ENCODE data around the gene DENND10.
A peak's percentile ranks its signal among the peaks of the same experiment; 100 is the strongest.
"Not testable (repeated sequence)": the region's sequence is repeated elsewhere in the genome, so short reads cannot be mapped to it uniquely, and the experiment has no call there.

Gene DENND10

DNA sequence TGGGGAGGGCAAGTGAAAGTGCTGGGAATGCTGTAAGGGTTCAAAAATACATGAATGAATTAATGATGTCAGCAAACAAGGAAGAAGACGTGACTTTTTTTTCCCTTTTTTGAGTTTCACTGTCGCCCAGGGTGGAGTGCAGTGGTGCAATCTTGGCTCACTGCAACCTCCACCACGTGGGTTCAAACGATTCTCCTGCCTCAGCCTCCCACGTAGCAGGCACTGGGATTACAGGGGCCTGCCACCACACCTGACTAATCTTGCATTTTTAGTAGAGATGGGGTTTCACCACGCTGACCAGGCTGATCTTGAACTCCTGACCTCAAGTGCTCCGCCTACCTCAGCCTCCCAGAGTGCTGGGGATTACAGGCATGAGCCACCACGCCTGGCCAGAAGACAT is 30.0 kb downstream of the DENND10 start:
- DNase-seq = peak in 1 of 5 experiments; percentile 68

GRCh38 chr10:119135513-119135881 is 31.6 kb downstream of the DENND10 start:
- peak in 1 of 5 experiments; percentile 83 for DNase-seq

- no peak for DNase-seq
These were observed 32.2 kb downstream of the DENND10 start for GRCh38 chr10:119136084-119136483.

GRCh38 chr10:119137878-119138277 is 34.0 kb downstream of the DENND10 start:
- DNase-seq = not testable (repeated sequence)

- DNase-seq = no peak
These were observed 34.7 kb downstream of the DENND10 start for GRCh38 chr10:119138346-119139306.

DNA sequence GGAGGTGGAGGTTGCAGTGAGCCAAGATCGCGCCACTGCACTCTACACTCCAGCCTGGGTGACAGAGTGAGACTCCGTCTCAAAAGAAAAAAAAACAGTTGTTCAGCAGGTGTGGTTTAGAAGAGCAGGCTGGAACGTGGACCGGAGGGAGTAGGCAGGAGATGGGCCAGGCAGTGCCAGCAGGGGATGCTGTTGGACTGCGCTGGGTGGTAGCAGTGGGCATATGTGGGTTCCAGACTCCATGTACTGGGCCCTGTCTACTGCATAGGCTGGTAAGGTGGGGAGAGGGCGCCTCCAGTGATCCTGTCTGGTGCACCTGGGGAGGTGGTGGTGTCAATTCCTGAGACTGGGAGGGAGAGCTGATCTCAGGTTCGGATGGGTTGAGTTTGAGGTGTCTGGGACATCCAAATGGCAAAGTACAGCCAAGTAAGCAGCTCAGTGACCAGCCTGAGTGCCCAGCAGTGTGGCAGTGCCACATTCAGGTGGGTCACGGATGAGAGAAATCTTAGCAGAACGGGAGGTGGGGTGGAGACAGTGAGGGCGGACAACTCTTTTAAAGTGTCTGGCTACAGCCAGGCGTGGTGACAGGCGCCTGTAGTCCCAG is 35.7 kb downstream of the DENND10 start:
- DNase-seq = peak in 4 of 5 experiments; percentile 12 to 69 (median 24)

GRCh38 chr10:119140603-119141245 is 36.8 kb downstream of the DENND10 start:
- DNase-seq = no peak

GRCh38 chr10:119143657-119144056 is 39.7 kb downstream of the DENND10 start:
- no peak for DNase-seq

- no peak for DNase-seq
These were observed 45.2 kb downstream of the DENND10 start for GRCh38 chr10:119149157-119149556.

DNA sequence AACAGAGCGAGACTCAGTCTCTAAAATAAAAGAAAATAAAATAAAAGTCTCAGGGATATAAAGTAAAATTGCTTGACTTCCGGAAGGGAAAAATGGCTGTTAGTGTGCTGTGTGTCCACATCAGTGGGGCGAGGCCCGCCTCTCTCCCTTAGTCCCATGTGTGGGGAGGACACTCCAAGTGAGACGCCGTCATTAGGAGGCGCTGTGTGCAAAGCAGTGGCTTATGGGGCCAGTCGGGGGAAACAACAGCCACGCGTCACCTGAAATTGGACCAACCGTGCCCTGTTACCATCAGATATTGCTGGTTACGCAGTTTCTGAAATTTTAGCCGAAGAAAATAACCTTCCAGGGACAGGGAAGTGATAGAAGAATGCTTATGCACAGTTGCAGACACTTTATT is 45.8 kb downstream of the DENND10 start:
- DNase-seq = no peak

GRCh38 chr10:119151601-119152000 is 47.7 kb downstream of the DENND10 start:
- not testable (repeated sequence) for DNase-seq

- no peak for DNase-seq
These were observed 49.1 kb downstream of the DENND10 start for GRCh38 chr10:119153041-119153440.

GRCh38 chr10:119153661-119154060 is 49.7 kb downstream of the DENND10 start:
- DNase-seq = no peak

DNA sequence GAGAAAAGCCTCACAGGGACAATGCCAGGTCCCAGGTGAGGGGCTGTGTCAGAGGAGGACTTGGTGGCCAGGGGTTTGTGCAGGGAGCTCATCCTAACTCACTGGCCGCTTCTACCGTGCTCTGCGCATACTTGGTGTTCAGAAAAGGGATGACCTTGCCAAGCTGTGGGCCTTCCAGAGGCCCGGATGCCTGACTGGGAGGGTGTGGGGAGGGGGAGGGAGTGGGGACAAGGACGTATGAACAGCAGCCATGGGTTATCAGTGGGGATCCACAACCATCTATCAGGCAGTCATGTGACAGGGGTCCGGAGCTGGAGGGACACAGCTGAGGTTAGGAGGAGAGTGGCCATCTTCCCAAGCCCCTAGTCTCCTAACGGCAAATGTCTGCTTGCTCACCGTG is 55.4 kb downstream of the DENND10 start:
- DNase-seq = no peak

GRCh38 chr10:119161680-119162451 is 58.0 kb downstream of the DENND10 start:
- DNase-seq = no peak

GRCh38 chr10:119162452-119163092 is 58.7 kb downstream of the DENND10 start:
- DNase-seq = no peak

DNA sequence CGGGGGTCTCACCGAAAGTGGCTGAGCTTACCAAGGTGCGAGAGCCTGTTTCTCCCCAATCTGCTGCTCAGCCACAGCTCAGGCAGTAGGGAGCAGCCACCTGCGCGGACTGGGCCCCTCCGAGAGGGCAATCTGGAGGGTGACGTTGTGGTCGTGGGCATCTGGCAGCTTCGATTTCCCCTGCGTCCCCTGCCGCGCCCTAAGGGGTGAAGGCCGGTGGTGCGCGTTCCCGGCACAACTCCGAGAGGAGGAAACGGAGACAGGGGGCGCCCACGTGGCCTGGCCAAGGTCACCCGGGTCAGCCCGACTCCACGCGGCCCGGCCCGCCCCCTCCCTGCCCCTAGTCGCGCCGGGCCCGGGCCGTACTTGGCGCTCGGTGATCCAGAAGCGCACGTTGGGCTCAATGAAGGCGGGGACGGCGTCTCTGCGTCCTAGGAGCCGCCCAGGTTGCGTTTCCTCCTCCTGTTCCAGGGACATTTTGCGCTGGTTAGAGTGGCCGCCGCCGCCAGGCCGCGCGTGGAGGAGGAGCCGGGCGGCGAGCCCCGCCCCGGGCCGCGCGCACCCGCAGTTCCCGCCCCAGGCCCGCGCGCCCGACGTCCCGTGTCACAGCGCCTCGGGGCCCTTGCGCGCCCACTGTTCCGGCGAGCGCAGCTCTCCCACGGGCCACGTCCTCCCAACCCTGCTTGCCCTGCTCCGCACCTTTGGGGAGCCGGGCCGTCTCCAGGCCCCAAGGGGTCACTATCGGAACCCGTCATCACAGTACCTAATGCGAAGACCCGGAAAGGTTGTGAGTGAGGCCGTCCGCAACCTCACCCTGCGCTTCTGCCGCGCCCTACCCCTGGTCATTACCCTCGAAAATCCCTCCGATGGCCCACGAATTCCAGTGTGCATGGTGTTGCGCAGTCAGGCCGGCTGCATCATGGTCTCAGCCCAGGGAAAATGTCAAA is 61.5 kb downstream of the DENND10 start, which contains the start of gene SFXN4:
SFXN4 (minus strand) TSS at position 544 of the 947 bp plus-strand sequence; CDS start at position 477, 67 bp downstream.
- peak; percentile 65 to 88 (median 70) for DNase-seq

DNA sequence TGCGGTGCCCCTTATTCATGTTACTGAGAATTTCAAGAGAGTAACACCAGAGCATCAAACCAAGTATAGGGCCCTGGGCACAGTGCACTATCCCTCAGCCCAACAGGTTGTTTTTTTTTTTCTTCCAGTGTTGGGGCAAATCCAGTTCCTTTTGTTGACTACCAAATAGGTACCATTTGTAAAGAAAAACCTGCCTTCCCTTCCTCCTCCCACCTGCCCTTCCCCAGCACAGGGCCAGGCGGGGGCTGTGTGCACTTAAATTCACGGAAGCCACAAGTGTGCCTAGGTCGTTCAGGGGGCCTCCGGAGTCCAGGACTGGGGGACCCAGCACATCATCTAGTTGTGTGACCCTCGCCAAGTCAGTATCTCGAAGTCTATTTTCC is 62.2 kb downstream of the DENND10 start:
- DNase-seq = no peak

DNA sequence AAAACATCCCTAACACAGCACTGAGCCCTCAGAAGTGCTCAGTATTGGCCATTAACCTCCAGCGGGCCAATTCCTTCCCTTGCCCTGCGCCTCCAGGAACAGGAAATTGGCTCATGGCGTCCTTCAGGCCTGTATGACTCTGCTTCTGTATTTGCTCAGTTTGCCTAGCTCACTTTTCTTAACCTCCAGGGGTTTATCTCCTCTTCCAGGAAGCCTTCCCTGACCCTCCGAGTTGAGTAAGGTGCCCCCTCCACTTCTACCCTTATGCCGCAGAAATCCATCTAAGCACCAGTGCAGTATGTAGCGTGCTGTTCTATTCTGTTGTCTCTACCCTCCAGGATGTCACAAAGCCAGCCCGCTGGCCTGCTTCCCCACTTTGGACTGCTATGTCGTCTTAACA is 62.7 kb downstream of the DENND10 start:
- DNase-seq = no peak

DNA sequence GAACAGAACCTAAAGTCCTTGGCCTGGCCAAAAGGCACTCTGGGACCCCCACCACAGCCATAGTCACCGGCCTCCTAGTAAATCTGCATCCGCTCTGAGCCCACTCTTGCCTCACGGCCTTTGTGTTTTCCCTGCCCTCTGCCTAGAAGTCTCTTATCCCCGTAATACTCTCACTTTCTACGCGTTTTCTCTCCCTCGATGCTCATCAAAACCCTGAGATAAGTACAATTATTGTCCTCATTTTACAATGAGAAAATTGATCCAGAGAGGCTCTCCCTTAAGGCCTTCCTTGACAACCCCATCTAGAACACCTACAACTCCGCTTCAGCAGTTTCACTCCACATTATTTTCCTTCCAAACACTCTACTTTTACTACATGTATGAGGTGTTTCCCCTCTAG is 63.1 kb downstream of the DENND10 start:
- no peak for DNase-seq

DNA sequence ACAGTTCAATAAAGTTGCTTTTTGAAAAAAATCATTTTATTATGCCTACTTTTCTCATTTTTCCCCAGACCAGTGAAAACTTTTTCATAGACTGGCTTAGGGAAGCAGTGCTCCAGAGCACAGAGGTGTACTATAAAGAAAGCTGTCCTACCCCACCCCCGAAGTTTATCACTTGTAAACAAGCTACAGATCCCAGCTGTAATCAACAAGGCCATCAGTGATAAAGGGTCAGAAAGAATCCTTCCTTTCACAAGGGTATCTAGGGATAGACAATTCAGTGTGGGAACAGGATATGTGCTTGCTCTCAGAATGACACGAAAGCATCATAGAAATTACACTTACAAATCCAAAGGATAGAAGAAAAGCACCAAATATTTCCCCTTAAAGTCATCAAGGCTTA is 70.2 kb downstream of the DENND10 start:
- DNase-seq = no peak
